HCT116 (cell line): ENCODE results near the gene LTB4R2. TPM values are rescaled to one million over a fixed set of nuclear protein-coding genes. Genes with fewer than 3 reads are reported as not detected.

Experiments
- ATAC-seq: fragments of 200-7000 bp; cut with Tn5 transposase; 2 replicates; pipeline ENCODE4 v1.9.1; 2020; ENCODE audit warnings: mild to moderate bottlenecking, moderate library complexity
- BruUV-seq: library from RNA; stranded (reverse); fragments of 400-500 nt; replicated peaks from 2 replicates; lab custom pipeline; 2021; lab: Mats Ljungman, UMichigan
- CTCF ChIA-PET: fragments of 300-600 bp; sonication (Branson Sonifier 250); formaldehyde crosslinking; loops from one replicate; lab custom pipeline; 2021; ENCODE audit warnings: antibody characterized with exemption; lab: Charles Lee
- POLR2A ChIA-PET: fragments of 300-600, 350-600 bp; sonication (Branson Sonifier 250); formaldehyde crosslinking; loops from one replicate; lab custom pipeline; 2021; ENCODE audit warnings: antibody characterized with exemption; lab: Charles Lee
- RAD21 ChIA-PET, 2 experiments: fragments of 300-600 bp; sonication (Branson Sonifier 250); formaldehyde crosslinking; loops; one replicate each; lab custom pipeline; 2023; ENCODE audit warnings: low total read pairs in 2 of 2; ENCODE audit not compliant: uncharacterized antibody in 2 of 2, unreplicated experiment in 2 of 2, low non-redundant PET in 1 of 2; lab: Charles Lee
- DNase-seq: peaks from one replicate; pipeline ENCODE4 v3.0.0-alpha.2; 2010; ENCODE audit warnings: low read depth, low spot score
- H2AFZ ChIP-seq: fragments of 200-600 bp; shearing (Covaris generic), sonication (generic); 2 replicates; pipeline ENCODE4 v1.6.1; 2017; ENCODE audit warnings: low read depth, mixed run types, mixed read lengths, antibody characterized with exemption, low read length; ENCODE audit not compliant: poor library complexity, severe bottlenecking
- H3K27ac ChIP-seq: 2 replicates; pipeline ENCODE4 v1.5.1; 2012; ENCODE audit warnings: low read depth, low read length
- H3K27me3 ChIP-seq: fragments of 200-600 bp; sonication (generic); 2 replicates; pipeline ENCODE4 v1.6.1; 2016; ENCODE audit warnings: mixed run types, low read length, mixed read lengths; ENCODE audit not compliant: insufficient read depth
- H3K36me3 ChIP-seq, 2 experiments: fragments of 200-500 bp in 1 of 2; fragments of 200-600 bp in 1 of 2; sonication (Bioruptor generic) in 1 of 2; sonication (generic) in 1 of 2; 2 replicates each; pipeline versions ENCODE4 v1.5.1 to v1.6.1; 2014 to 2016; ENCODE audit warnings: low read length in 2 of 2, inconsistent platforms in 1 of 2, mixed read lengths in 1 of 2, mixed run types in 1 of 2; ENCODE audit not compliant: insufficient read depth in 2 of 2, control insufficient read depth in 1 of 2
- H3K4me1 ChIP-seq, 2 experiments: fragments of 200-600 bp in 1 of 2; sonication (generic) in 1 of 2; 2 replicates each; pipeline versions ENCODE4 v1.5.1 to v1.6.1; 2012 to 2017; ENCODE audit warnings: low read length in 2 of 2, inconsistent platforms in 1 of 2, mild to moderate bottlenecking in 1 of 2, mixed read lengths in 1 of 2, mixed run types in 1 of 2, moderate library complexity in 1 of 2; ENCODE audit not compliant: insufficient read depth in 2 of 2, control insufficient read depth in 1 of 2
- H3K4me2 ChIP-seq: fragments of 200-600 bp; sonication (generic); 2 replicates; pipeline ENCODE4 v1.6.1; 2017; ENCODE audit warnings: mixed run types, low read length, mixed read lengths
- H3K4me3 ChIP-seq, 2 experiments: fragments of 200-600 bp in 1 of 2; sonication (generic) in 1 of 2; replicated peaks in 1 of 2; 2 replicates each; pipeline ENCODE4 v1.5.1; 2011 to 2016; ENCODE audit warnings: low read length in 2 of 2, control low read depth in 1 of 2, low read depth in 1 of 2, mild to moderate bottlenecking in 1 of 2, mixed read lengths in 1 of 2, mixed run types in 1 of 2
- H3K79me2 ChIP-seq: fragments of 200-600 bp; sonication (generic); 2 replicates; pipeline ENCODE4 v1.6.1; 2017; ENCODE audit warnings: mild to moderate bottlenecking, mixed run types, low read length, moderate library complexity, mixed read lengths; ENCODE audit not compliant: insufficient read depth
- H3K9ac ChIP-seq: fragments of 200-600 bp; sonication (generic); 2 replicates; pipeline ENCODE4 v1.6.1; 2016; ENCODE audit warnings: low read length, mixed read lengths
- H3K9me2 ChIP-seq: fragments of 200-600 bp; sonication (generic), shearing (Covaris generic); 2 replicates; pipeline ENCODE4 v1.6.1; 2017; ENCODE audit warnings: mixed run types, mild to moderate bottlenecking, moderate library complexity; ENCODE audit not compliant: insufficient read depth
- H3K9me3 ChIP-seq, 2 experiments: fragments of 200-500 bp in 1 of 2; fragments of 200-600 bp in 1 of 2; sonication (Bioruptor generic) in 1 of 2; sonication (generic) in 1 of 2; 2 replicates each; pipeline ENCODE4 v1.6.1; 2014 to 2017; ENCODE audit warnings: low read length in 2 of 2, mixed read lengths in 2 of 2, inconsistent platforms in 1 of 2, low read depth in 1 of 2, mild to moderate bottlenecking in 1 of 2, mixed run types in 1 of 2, moderate library complexity in 1 of 2; ENCODE audit not compliant: control insufficient read depth in 1 of 2, insufficient read depth in 1 of 2
- H4K20me1 ChIP-seq: fragments of 200-600 bp; sonication (generic), shearing (Covaris generic); 2 replicates; pipeline ENCODE4 v1.6.1; 2017; ENCODE audit warnings: mixed run types, mild to moderate bottlenecking, moderate library complexity; ENCODE audit not compliant: insufficient read depth
- CBX3 ChIP-seq: IDR thresholded peaks from 2 replicates; pipeline ENCODE4 v1.6.1; 2012; ENCODE audit warnings: low read depth
- ELF1 ChIP-seq: IDR thresholded peaks from 2 replicates; pipeline ENCODE4 v1.6.1; 2012; ENCODE audit warnings: low read depth, borderline replicate concordance
- EZH2 ChIP-seq: fragments of 200-600 bp; sonication (generic); IDR thresholded peaks from 2 replicates; pipeline ENCODE4 v1.6.1; 2017; ENCODE audit warnings: antibody characterized with exemption, mixed run types
- JUND ChIP-seq: IDR thresholded peaks from 2 replicates; pipeline ENCODE4 v1.6.1; 2012
- REST ChIP-seq: IDR thresholded peaks from 2 replicates; pipeline ENCODE4 v1.6.1; 2012; ENCODE audit warnings: low read depth
- SP1 ChIP-seq: IDR thresholded peaks from 2 replicates; pipeline ENCODE4 v1.6.1; 2012; ENCODE audit warnings: low read depth
- TCF7L2 ChIP-seq: IDR thresholded peaks from 2 replicates; pipeline ENCODE4 v1.7.0; 2011; ENCODE audit warnings: borderline replicate concordance, inconsistent platforms; ENCODE audit not compliant: insufficient read depth, insufficient read length; ENCODE audit errors: extremely low read depth
- intact Hi-C: fragments of 100-400 bp; cut with micrococcal nuclease; formaldehyde crosslinking; loops from 2 replicates; pipeline ENCODE4 v1.10.0; 2022
- total RNA-seq: library from RNA; stranded (reverse); gene quantifications from one replicate; pipeline ENCODE4 v1.2.1, GENCODE V29; 2021; ENCODE audit not compliant: unreplicated experiment

LTB4R2 gene
- total RNA-seq, 1 experiment from 2014 or later, result 15.4 TPM

GRCh38 chr14:24347134-24347533 lies 37.2 kb downstream of the LTB4R2 start:
- peaks cover 0 to 5% of the 10 kb centered on the region in 2 experiments; a peak in 1 of 4 replicates for H3K4me1 ChIP-seq
- ChIA-PET CTCF (interaction anchor here (0.8 kb wide), 1 partner anchor 14 kb away, joined by 3 read pairs; no protein-coding TSS in a partner anchor), RAD21 (no interaction called here), POLR2A (no interaction called here)
- intact Hi-C loops, result no loop called here
- no peaks in the 10 kb centered on the region for H3K27me3 ChIP-seq
- no peaks in the 10 kb centered on the region for H3K9me2 ChIP-seq
- H3K4me3 ChIP-seq, result no peak overlapping the region
- no peaks in the 10 kb centered on the region for H3K36me3 ChIP-seq
- no peak overlapping the region for H3K9ac ChIP-seq
- no peaks in the 10 kb centered on the region for H4K20me1 ChIP-seq
- ATAC-seq, result no peak
- no TSS peak for BruUV-seq
- H3K9me3 ChIP-seq, result no peaks in the 10 kb centered on the region
- H2AFZ ChIP-seq, result no peak overlapping the region
- no peak for DNase-seq
- H3K4me2 ChIP-seq, result no peak overlapping the region
- TF ChIP-seq EZH2 (no peak), CBX3 (no peak), REST (no peak), TCF7L2 (no peak), SP1 (no peak), ELF1 (no peak), JUND (no peak)
- TF ChIP-seq, all 23 proteins: peak for 0
- H3K79me2 ChIP-seq, result no peaks in the 10 kb centered on the region
- no peak overlapping the region for H3K27ac ChIP-seq
